HEK293T (cell line): Measurements from ENCODE around the gene MATN1.

ENCODE experiments used
- CTCF ChIA-PET: fragments of 350-600 bp; formaldehyde crosslinking; extraction: SDS; loops from one replicate; lab custom pipeline; 2021; ENCODE audit warnings: antibody characterized with exemption, inconsistent platforms; lab: Yijun Ruan, JAX
- POLR2A ChIA-PET: fragments of 350-600 bp; formaldehyde crosslinking; extraction: SDS; loops from one replicate; lab custom pipeline; 2020; ENCODE audit warnings: antibody characterized with exemption, inconsistent platforms; lab: Yijun Ruan, JAX
- DNase-seq: peaks from one replicate; pipeline ENCODE4 v3.0.0; 2012; ENCODE audit warnings: mixed read lengths; ENCODE audit errors: extremely low spot score
- ARNT ChIP-seq: fragments of 450-650 bp; IDR thresholded peaks from 2 replicates; pipeline ENCODE4 v1.6.1; 2017; ENCODE audit warnings: mild to moderate bottlenecking
- BHLHE40 ChIP-seq: fragments of 450-650 bp; IDR thresholded peaks from 2 replicates; pipeline ENCODE4 v1.6.1; 2016; ENCODE audit warnings: mild to moderate bottlenecking, moderate library complexity, borderline replicate concordance
- CTBP1 ChIP-seq: fragments of 450-650 bp; IDR thresholded peaks from 2 replicates; pipeline ENCODE4 v1.6.1; 2016; ENCODE audit warnings: borderline replicate concordance
- ELF4 ChIP-seq: fragments of 450-650 bp; IDR thresholded peaks from 2 replicates; pipeline ENCODE4 v1.6.1; 2017; ENCODE audit warnings: antibody characterized with exemption
- FOXA1 ChIP-seq: fragments of 450-650 bp; IDR thresholded peaks from 2 replicates; pipeline ENCODE4 v1.6.1; 2016; ENCODE audit warnings: mild to moderate bottlenecking
- FOXK2 ChIP-seq: fragments of 450-650 bp; IDR thresholded peaks from 2 replicates; pipeline ENCODE4 v1.6.1; 2016; ENCODE audit warnings: mild to moderate bottlenecking
- FOXM1 ChIP-seq: fragments of 450-650 bp; IDR thresholded peaks from 2 replicates; pipeline ENCODE4 v1.6.1; 2017; ENCODE audit warnings: mild to moderate bottlenecking, borderline replicate concordance
- HDGF ChIP-seq: fragments of 450-650 bp; IDR thresholded peaks from 2 replicates; pipeline ENCODE4 v1.6.1; 2017; ENCODE audit warnings: antibody characterized with exemption, borderline replicate concordance
- L3MBTL2 ChIP-seq: fragments of 450-650 bp; conservative IDR thresholded peaks from 2 replicates; pipeline ENCODE4 v1.6.1; 2016; ENCODE audit warnings: mild to moderate bottlenecking
- LEF1 ChIP-seq: fragments of 450-650 bp; IDR thresholded peaks from 2 replicates; pipeline ENCODE4 v1.6.1; 2017; ENCODE audit warnings: mild to moderate bottlenecking, borderline replicate concordance
- NFRKB ChIP-seq: fragments of 450-650 bp; IDR thresholded peaks from 2 replicates; pipeline ENCODE4 v1.6.1; 2016; ENCODE audit warnings: mild to moderate bottlenecking, moderate library complexity
- PKNOX1 ChIP-seq: fragments of 450-650 bp; IDR thresholded peaks from 2 replicates; pipeline ENCODE4 v1.6.1; 2016
- SP1 ChIP-seq: fragments of 450-650 bp; IDR thresholded peaks from 2 replicates; pipeline ENCODE4 v1.6.1; 2017
- SUZ12 ChIP-seq: fragments of 450-650 bp; IDR thresholded peaks from 2 replicates; pipeline ENCODE4 v1.6.1; 2016; ENCODE audit warnings: mild to moderate bottlenecking
- TARDBP ChIP-seq: fragments of 450-650 bp; IDR thresholded peaks from 2 replicates; pipeline ENCODE4 v1.6.1; 2016
- ZNF384 ChIP-seq: fragments of 450-650 bp; IDR thresholded peaks from 2 replicates; pipeline ENCODE4 v1.6.1; 2016

Gene MATN1

GRCh38 chr1:30758121-30758688 lies 34.8 kb upstream of the MATN1 start:
- TF ChIP-seq CTBP1 = no peak
- no peak for TF ChIP-seq FOXK2
- no peak for TF ChIP-seq BHLHE40
- CTCF ChIA-PET = interaction anchor here (0.7 kb wide), 2 partner anchors 22 to 32 kb away, joined by 3 read pairs; no protein-coding TSS in a partner anchor
- POLR2A ChIA-PET = no interaction called here
- DNase-seq = no peak

GRCh38 chr1:30757352-30758120 lies 34.2 kb upstream of the MATN1 start, which contains the start of gene LAPTM5:
TSS of gene LAPTM5 (minus strand) at chr1:30757774. CDS start at chr1:30757745, 29 bp downstream.
- POLR2A ChIA-PET = no interaction called here
- no peak for DNase-seq
- CTCF ChIA-PET = no interaction called here
- TF ChIP-seq FOXK2 = no peak

GRCh38 chr1:30756545-30757351 lies 33.4 kb upstream of the MATN1 start:
- no peak for DNase-seq
- POLR2A ChIA-PET = no interaction called here
- no peak for TF ChIP-seq ZNF384
- TF ChIP-seq ARNT = no peak
- TF ChIP-seq CTBP1 = no peak
- TF ChIP-seq SUZ12 = no peak
- no peak for TF ChIP-seq TARDBP
- no peak for TF ChIP-seq SP1
- TF ChIP-seq FOXM1 = no peak
- no peak for TF ChIP-seq FOXK2
- TF ChIP-seq PKNOX1 = no peak
- TF ChIP-seq BHLHE40 = no peak
- TF ChIP-seq FOXA1 = no peak
- TF ChIP-seq L3MBTL2 = no peak
- TF ChIP-seq LEF1 = no peak
- CTCF ChIA-PET = interaction anchor here (1.4 kb wide), 1 partner anchor 25 kb away, joined by 3 read pairs; no protein-coding TSS in a partner anchor

GRCh38 chr1:30756206-30756544 lies 32.8 kb upstream of the MATN1 start:
- ChIA-PET CTCF (interaction anchor here (1.4 kb wide), 1 partner anchor 26 kb away, joined by 3 read pairs; no protein-coding TSS in a partner anchor), POLR2A (no interaction called here)
- TF ChIP-seq LEF1 (no peak), TARDBP (no peak), SP1 (no peak), ZNF384 (no peak), NFRKB (no peak)
- DNase-seq = no peak

GRCh38 chr1:30755746-30756145 lies 32.4 kb upstream of the MATN1 start:
- ChIA-PET CTCF (interaction anchor here (1.4 kb wide), 1 partner anchor 26 kb away, joined by 3 read pairs; no protein-coding TSS in a partner anchor), POLR2A (no interaction called here)
- DNase-seq = no peak
- TF ChIP-seq SP1 (no peak), FOXM1 (no peak), LEF1 (no peak), NFRKB (no peak), L3MBTL2 (no peak), HDGF (no peak), FOXK2 (no peak), CTBP1 (no peak), ELF4 (no peak), ARNT (no peak), SUZ12 (no peak), ZNF384 (no peak), BHLHE40 (no peak)

GRCh38 chr1:30755334-30755733 lies 31.9 kb upstream of the MATN1 start:
- TF ChIP-seq ELF4 = no peak
- peak; percentile 24; the same call in 1 of the 2 replicates for TF ChIP-seq PKNOX1
- TF ChIP-seq SUZ12 = no peak
- no peak for TF ChIP-seq NFRKB
- CTCF ChIA-PET = interaction anchor here (1.4 kb wide), 1 partner anchor 27 kb away, joined by 3 read pairs; no protein-coding TSS in a partner anchor
- POLR2A ChIA-PET = no interaction called here
- no peak for DNase-seq

- no peak for DNase-seq
- TF ChIP-seq TARDBP (no peak), CTBP1 (no peak), SUZ12 (no peak), BHLHE40 (no peak), ZNF384 (no peak), HDGF (no peak), LEF1 (no peak), FOXK2 (no peak), NFRKB (no peak), SP1 (no peak), ELF4 (no peak), FOXM1 (no peak), L3MBTL2 (no peak), FOXA1 (no peak), ARNT (no peak)
- CTCF ChIA-PET = no interaction called here
- POLR2A ChIA-PET = no interaction called here
These were observed 31.3 kb upstream of the MATN1 start for GRCh38 chr1:30754684-30755171.
